HepG2 (cell line): ENCODE data around the gene IKBKE. TPM values are rescaled to one million over a fixed set of nuclear protein-coding genes. Genes with fewer than 3 reads are reported as not detected.

ENCODE experiments used
- ATAC-seq: fragments of 200-7000 bp; cut with Tn5 transposase; 3 replicates; pipeline ENCODE4 v1.9.1; 2020; ENCODE audit warnings: mild to moderate bottlenecking, moderate library complexity
- BruUV-seq: library from RNA; stranded (reverse); fragments of 400-500 nt; replicated peaks from 2 replicates; lab custom pipeline; 2021; lab: Mats Ljungman, UMichigan
- CTCF ChIA-PET: fragments of 300-600 bp; formaldehyde crosslinking; extraction: SDS; loops from one replicate; lab custom pipeline; 2021; ENCODE audit warnings: low total read pairs, inconsistent platforms, low intra/inter-chr PET ratio; lab: Yijun Ruan, JAX
- POLR2A ChIA-PET: fragments of 350-600 bp; sonication (Branson Sonifier 250); formaldehyde crosslinking; loops from one replicate; lab custom pipeline; 2020; ENCODE audit warnings: antibody characterized with exemption, inconsistent platforms; lab: Yijun Ruan, JAX
- DNase-seq: peaks from one replicate; pipeline ENCODE4 v3.0.0-alpha.2; 2015; ENCODE audit warnings: low spot score
- FAIRE-seq: peaks from 3 replicates; lab custom pipeline; 2011; peaks lifted over from hg19 to GRCh38; lab: Jason Lieb, UNC
- H2AFZ ChIP-seq: one replicate; pipeline ENCODE4 v1.6.1; 2011; ENCODE audit warnings: low read length, inconsistent platforms
- H3K27ac ChIP-seq: fragments of 300-600 bp; 3 replicates; pipeline ENCODE4 v1.8.0; 2011; ENCODE audit warnings: mixed run types, mild to moderate bottlenecking, mixed read lengths, low read length, inconsistent platforms; ENCODE audit not compliant: insufficient read depth; ENCODE audit errors: extremely low read length
- H3K27me3 ChIP-seq, 2 experiments: fragments of 200-600 bp in 1 of 2; 2 replicates in 1 of 2; 3 replicates in 1 of 2; pipeline versions ENCODE4 v1.6.0 to v1.8.0; 2011; ENCODE audit warnings: low read length in 2 of 2, mild to moderate bottlenecking in 2 of 2, moderate library complexity in 2 of 2, inconsistent platforms in 1 of 2; ENCODE audit not compliant: insufficient read depth in 2 of 2, control insufficient read depth in 1 of 2
- H3K36me3 ChIP-seq, 2 experiments: fragments of 200-600 bp in 1 of 2; replicated peaks in 1 of 2; 2 replicates in 1 of 2; 3 replicates in 1 of 2; pipeline versions ENCODE4 v1.5.1 to v1.8.0; 2011; ENCODE audit warnings: low read length in 2 of 2, inconsistent platforms in 1 of 2; ENCODE audit not compliant: insufficient read depth in 2 of 2, control insufficient read depth in 1 of 2
- H3K4me1 ChIP-seq: 2 replicates; pipeline ENCODE4 v1.5.1; 2012; ENCODE audit warnings: low read length, inconsistent platforms; ENCODE audit not compliant: insufficient read depth
- H3K4me2 ChIP-seq: 2 replicates; pipeline ENCODE4 v1.6.0; 2011; ENCODE audit warnings: low read depth, low read length, inconsistent platforms
- H3K4me3 ChIP-seq, 3 experiments: fragments of 200-600 bp in 1 of 3; sonication (generic), shearing (Covaris generic) in 1 of 3; replicated peaks in 1 of 3; 2 replicates each; pipeline ENCODE4 v1.5.1; 2011 to 2016; ENCODE audit warnings: low read length in 3 of 3, inconsistent platforms in 2 of 3, low read depth in 2 of 3, mild to moderate bottlenecking in 2 of 3, control low read depth in 1 of 3, mixed read lengths in 1 of 3; ENCODE audit not compliant: insufficient read depth in 1 of 3
- H3K79me2 ChIP-seq: one replicate; pipeline ENCODE4 v1.6.1; 2011; ENCODE audit warnings: low read length, inconsistent platforms; ENCODE audit not compliant: insufficient read depth
- H3K9ac ChIP-seq: 2 replicates; pipeline ENCODE4 v1.6.0; 2011; ENCODE audit warnings: mild to moderate bottlenecking, low read depth, low read length, inconsistent platforms; ENCODE audit not compliant: insufficient read depth
- H3K9me3 ChIP-seq: 2 replicates; pipeline ENCODE4 v1.5.1; 2012; ENCODE audit warnings: mild to moderate bottlenecking, low read length
- H4K20me1 ChIP-seq: 2 replicates; pipeline ENCODE4 v1.6.0; 2011; ENCODE audit warnings: inconsistent platforms, mild to moderate bottlenecking, low read length, moderate library complexity; ENCODE audit not compliant: insufficient read depth
- DPF2 ChIP-seq: sonication (generic); formaldehyde crosslinking; IDR thresholded peaks from 2 replicates; pipeline ENCODE4 v1.4.0; 2020; ENCODE audit warnings: mild to moderate bottlenecking, low read depth, missing genetic modification reagents, borderline replicate concordance
- MEIS1 ChIP-seq: sonication (generic); formaldehyde crosslinking; IDR thresholded peaks from 2 replicates; pipeline ENCODE4 v1.9.0; 2021; ENCODE audit warnings: mild to moderate bottlenecking, missing genetic modification reagents, moderate library complexity, borderline replicate concordance
- MXD3 ChIP-seq: IDR thresholded peaks from 2 replicates; pipeline ENCODE4 v1.6.1; 2016; ENCODE audit warnings: mild to moderate bottlenecking, missing biosample characterization, missing genetic modification reagents
- SP4 ChIP-seq: sonication (generic); formaldehyde crosslinking; IDR thresholded peaks from 2 replicates; pipeline ENCODE4 v1.8.1; 2023; ENCODE audit warnings: mild to moderate bottlenecking, missing genetic modification reagents
- ZNF143 ChIP-seq: sonication (generic); formaldehyde crosslinking; IDR thresholded peaks from 2 replicates; pipeline ENCODE4 v1.4.0; 2020; ENCODE audit warnings: missing genetic modification reagents
- ZNF354B ChIP-seq: sonication (generic); formaldehyde crosslinking; IDR thresholded peaks from 2 replicates; pipeline ENCODE4 v1.8.0; 2022; ENCODE audit warnings: mild to moderate bottlenecking, missing genetic modification reagents
- WGBS: methylation state at CpG from one replicate; pipeline ENCODE4 v1.1.6; 2017; ENCODE audit warnings: low lambda C conversion rate; 5-methylcytosine and 5-hydroxymethylcytosine counted together
- in situ Hi-C: cut with HindIII; loops from 2 replicates; pipeline ENCODE4 v1.10.0; 2017; ENCODE audit warnings: low pct_unique_long_range_greater_than_20kb; ENCODE audit not compliant: extremely low pct_ligation_motif_present
- intact Hi-C: fragments of 100-400 bp; cut with micrococcal nuclease; formaldehyde crosslinking; loops from one replicate; pipeline ENCODE4 v1.10.0; 2022; ENCODE audit not compliant: unreplicated experiment
- polyA plus RNA-seq, 8 experiments: library from polyadenylated mRNA; depleted of rRNA in 3 of 8; stranded (reverse) in 7 of 8; unstranded in 1 of 8; fragments of >200 nt; fragmentation: Illumina TruSeq in 4 of 8; extraction: Trizol in 4 of 8; gene quantifications; 2 replicates each; pipeline versions ENCODE4 v1.2.1 to v1.2.3, GENCODE V29; 2011 to 2016; ENCODE audit warnings: low read depth in 4 of 8, missing spikeins in 1 of 8, mixed read lengths in 1 of 8; ENCODE audit not compliant: insufficient read depth in 1 of 8
- total RNA-seq, 5 experiments: library from RNA; depleted of rRNA; stranded (reverse); fragments of >200 nt; fragmentation: Illumina TruSeq; extraction: Trizol; gene quantifications; 2 replicates each; pipeline ENCODE4 v1.2.3, GENCODE V29; 2016; ENCODE audit warnings: low read depth in 1 of 5
- TF ChIP-seq, protein P1 (sequence below): sonication (generic); formaldehyde crosslinking; IDR thresholded peaks from 2 replicates; pipeline ENCODE4 v1.5.0; 2020; ENCODE audit warnings: mild to moderate bottlenecking, missing genetic modification reagents
- TF ChIP-seq, protein P2 (sequence below): sonication (generic); formaldehyde crosslinking; IDR thresholded peaks from 2 replicates; pipeline ENCODE4 v1.5.0; 2020; ENCODE audit warnings: mild to moderate bottlenecking, missing genetic modification reagents, borderline replicate concordance
- TF ChIP-seq, protein P3 (sequence below): sonication (generic); formaldehyde crosslinking; IDR thresholded peaks from 2 replicates; pipeline ENCODE4 v1.4.0; 2020; ENCODE audit warnings: missing genetic modification reagents

Gene IKBKE
- total and polyA plus RNA-seq, 2 of the 13 experiments (the other 11 are each of a cell fraction or from before 2014, with no cell fraction given), result 4.5 to 5.8 TPM

DNA sequence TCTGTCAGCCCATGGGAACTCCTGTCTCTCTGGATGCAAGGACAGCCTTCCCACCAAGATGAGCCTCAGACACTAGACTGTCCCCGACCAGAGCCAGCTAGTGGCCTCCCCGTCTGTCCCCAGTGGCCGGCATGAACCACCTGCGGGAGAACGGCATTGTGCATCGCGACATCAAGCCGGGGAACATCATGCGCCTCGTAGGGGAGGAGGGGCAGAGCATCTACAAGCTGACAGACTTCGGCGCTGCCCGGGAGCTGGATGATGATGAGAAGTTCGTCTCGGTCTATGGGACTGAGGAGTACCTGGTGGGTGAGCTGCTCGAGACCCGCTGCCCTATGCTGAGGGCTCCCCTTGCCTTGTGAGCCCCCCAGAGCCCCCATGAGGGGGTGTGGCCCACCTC is 5.8 kb downstream of the IKBKE start:
- no TSS peak for BruUV-seq
- in situ Hi-C loops, result no loop called here
- no peak for DNase-seq
- POLR2A ChIA-PET, result no interaction called here
- intact Hi-C loops, result no loop called here
- Histone ChIP-seq H3K4me3 (no peak overlapping the region), H3K4me2 (no peak overlapping the region), H3K27ac (no peak overlapping the region), H3K79me2 (no peaks in the 10 kb centered on the region), H2AFZ (no peak overlapping the region), H4K20me1 (no peaks in the 10 kb centered on the region), H3K27me3 (no peaks in the 10 kb centered on the region), H3K9me3 (no peaks in the 10 kb centered on the region), H3K4me1 (peaks cover 22% of the 10 kb centered on the region), H3K36me3 (peaks cover 11 to 19% of the 10 kb centered on the region in 2 experiments; a peak in 4 of 5 replicates), H3K9ac (no peak overlapping the region)
- CTCF ChIA-PET, result no interaction called here
- FAIRE-seq, result no peak
- 94% methylated on average over 15 of the region's 17 CpGs for WGBS
- no peak for ATAC-seq
- TF ChIP-seq DPF2 (no peak), SP4 (no peak), MEIS1 (no peak), ZNF143 (CRISPR knock-in tag) (no peak), ZNF354B (CRISPR knock-in tag) (no peak), MXD3 (CRISPR knock-in tag) (no peak)
- TF ChIP-seq, protein P1, sequence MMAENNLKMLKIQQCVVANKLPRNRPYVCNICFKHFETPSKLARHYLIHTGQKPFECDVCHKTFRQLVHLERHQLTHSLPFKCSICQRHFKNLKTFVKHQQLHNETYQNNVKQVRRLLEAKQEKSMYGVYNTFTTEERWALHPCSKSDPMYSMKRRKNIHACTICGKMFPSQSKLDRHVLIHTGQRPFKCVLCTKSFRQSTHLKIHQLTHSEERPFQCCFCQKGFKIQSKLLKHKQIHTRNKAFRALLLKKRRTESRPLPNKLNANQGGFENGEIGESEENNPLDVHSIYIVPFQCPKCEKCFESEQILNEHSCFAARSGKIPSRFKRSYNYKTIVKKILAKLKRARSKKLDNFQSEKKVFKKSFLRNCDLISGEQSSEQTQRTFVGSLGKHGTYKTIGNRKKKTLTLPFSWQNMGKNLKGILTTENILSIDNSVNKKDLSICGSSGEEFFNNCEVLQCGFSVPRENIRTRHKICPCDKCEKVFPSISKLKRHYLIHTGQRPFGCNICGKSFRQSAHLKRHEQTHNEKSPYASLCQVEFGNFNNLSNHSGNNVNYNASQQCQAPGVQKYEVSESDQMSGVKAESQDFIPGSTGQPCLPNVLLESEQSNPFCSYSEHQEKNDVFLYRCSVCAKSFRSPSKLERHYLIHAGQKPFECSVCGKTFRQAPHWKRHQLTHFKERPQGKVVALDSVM (CRISPR knock-in tag), result no peak
- TF ChIP-seq, protein P2, sequence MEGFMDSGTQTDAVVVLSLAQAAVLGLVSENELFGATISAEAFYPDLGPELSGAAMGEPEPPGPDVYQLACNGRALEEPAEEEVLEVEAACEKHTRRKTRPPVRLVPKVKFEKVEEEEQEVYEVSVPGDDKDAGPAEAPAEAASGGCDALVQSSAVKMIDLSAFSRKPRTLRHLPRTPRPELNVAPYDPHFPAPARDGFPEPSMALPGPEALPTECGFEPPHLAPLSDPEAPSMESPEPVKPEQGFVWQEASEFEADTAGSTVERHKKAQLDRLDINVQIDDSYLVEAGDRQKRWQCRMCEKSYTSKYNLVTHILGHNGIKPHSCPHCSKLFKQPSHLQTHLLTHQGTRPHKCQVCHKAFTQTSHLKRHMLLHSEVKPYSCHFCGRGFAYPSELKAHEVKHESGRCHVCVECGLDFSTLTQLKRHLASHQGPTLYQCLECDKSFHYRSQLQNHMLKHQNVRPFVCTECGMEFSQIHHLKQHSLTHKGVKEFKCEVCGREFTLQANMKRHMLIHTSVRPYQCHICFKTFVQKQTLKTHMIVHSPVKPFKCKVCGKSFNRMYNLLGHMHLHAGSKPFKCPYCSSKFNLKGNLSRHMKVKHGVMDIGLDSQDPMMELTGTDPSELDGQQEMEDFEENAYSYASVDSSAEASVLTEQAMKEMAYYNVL (CRISPR knock-in tag), result no peak
- TF ChIP-seq, protein P3, sequence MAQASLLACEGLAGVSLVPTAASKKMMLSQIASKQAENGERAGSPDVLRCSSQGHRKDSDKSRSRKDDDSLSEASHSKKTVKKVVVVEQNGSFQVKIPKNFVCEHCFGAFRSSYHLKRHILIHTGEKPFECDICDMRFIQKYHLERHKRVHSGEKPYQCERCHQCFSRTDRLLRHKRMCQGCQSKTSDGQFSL, result no peak
